DND-41 (cell line): ENCODE results near the gene CPNE1.
"Not testable (repeated sequence)": the region's sequence is repeated elsewhere in the genome, so short reads cannot be mapped to it uniquely, and the experiment has no call there.

ENCODE experiments used
- ATAC-seq: fragments of 200-7000 bp; cut with Tn5 transposase; 3 replicates; pipeline ENCODE4 v1.9.1; 2021; ENCODE audit warnings: low read depth; ENCODE audit not compliant: insufficient read depth
- DNase-seq: peaks from one replicate; pipeline ENCODE4 v3.0.0-alpha.2; 2020
- H2AFZ ChIP-seq: 2 replicates; pipeline ENCODE4 v1.6.0; 2012; ENCODE audit warnings: low read depth, low read length
- H3K27ac ChIP-seq: 2 replicates; pipeline ENCODE4 v1.5.1; 2012; ENCODE audit warnings: low read length, inconsistent platforms
- H3K27me3 ChIP-seq: fragments of 200-600 bp; sonication (generic); 2 replicates; pipeline ENCODE4 v1.6.0; 2012; ENCODE audit warnings: low read length, mild to moderate bottlenecking, inconsistent platforms; ENCODE audit not compliant: insufficient read depth, poor library complexity
- H3K36me3 ChIP-seq: 2 replicates; pipeline ENCODE4 v1.5.1; 2012; ENCODE audit warnings: low read length, inconsistent platforms; ENCODE audit not compliant: insufficient read depth
- H3K4me1 ChIP-seq: 2 replicates; pipeline ENCODE4 v1.5.1; 2012; ENCODE audit warnings: mild to moderate bottlenecking, low read length; ENCODE audit not compliant: insufficient read depth
- H3K4me2 ChIP-seq: 2 replicates; pipeline ENCODE4 v1.6.0; 2012; ENCODE audit warnings: mild to moderate bottlenecking, moderate library complexity, low read length, inconsistent platforms; ENCODE audit not compliant: insufficient read depth
- H3K4me3 ChIP-seq, 2 experiments: fragments of 200-600 bp in 1 of 2; shearing (Covaris generic) in 1 of 2; 2 replicates each; pipeline ENCODE4 v1.5.1; 2012 to 2016; ENCODE audit warnings: inconsistent platforms in 2 of 2, low read length in 2 of 2, mild to moderate bottlenecking in 2 of 2, low read depth in 1 of 2, moderate library complexity in 1 of 2
- H3K79me2 ChIP-seq: 2 replicates; pipeline ENCODE4 v1.6.0; 2012; ENCODE audit warnings: low read length, inconsistent platforms; ENCODE audit not compliant: insufficient read depth
- H3K9ac ChIP-seq: 2 replicates; pipeline ENCODE4 v1.6.0; 2012; ENCODE audit warnings: low read depth, mild to moderate bottlenecking, inconsistent platforms, low read length, moderate library complexity
- H3K9me3 ChIP-seq: 2 replicates; pipeline ENCODE4 v1.5.1; 2012; ENCODE audit warnings: low read length, moderate library complexity, mild to moderate bottlenecking, inconsistent platforms; ENCODE audit not compliant: insufficient read depth, severe bottlenecking
- H4K20me1 ChIP-seq: 2 replicates; pipeline ENCODE4 v1.6.0; 2012; ENCODE audit warnings: low read length; ENCODE audit not compliant: insufficient read depth
- CTCF ChIP-seq: IDR thresholded peaks from 2 replicates; pipeline ENCODE4 v1.5.1; 2012; ENCODE audit warnings: borderline replicate concordance, low read length, moderate library complexity, mild to moderate bottlenecking; ENCODE audit not compliant: poor library complexity, severe bottlenecking; ENCODE audit errors: extremely low read depth
- EZH2 ChIP-seq: IDR thresholded peaks from 3 replicates; pipeline ENCODE4 v1.6.1; 2012; ENCODE audit warnings: borderline replicate concordance, low read depth, mild to moderate bottlenecking, moderate library complexity, low read length, inconsistent platforms; ENCODE audit not compliant: severe bottlenecking

Gene CPNE1

DNA sequence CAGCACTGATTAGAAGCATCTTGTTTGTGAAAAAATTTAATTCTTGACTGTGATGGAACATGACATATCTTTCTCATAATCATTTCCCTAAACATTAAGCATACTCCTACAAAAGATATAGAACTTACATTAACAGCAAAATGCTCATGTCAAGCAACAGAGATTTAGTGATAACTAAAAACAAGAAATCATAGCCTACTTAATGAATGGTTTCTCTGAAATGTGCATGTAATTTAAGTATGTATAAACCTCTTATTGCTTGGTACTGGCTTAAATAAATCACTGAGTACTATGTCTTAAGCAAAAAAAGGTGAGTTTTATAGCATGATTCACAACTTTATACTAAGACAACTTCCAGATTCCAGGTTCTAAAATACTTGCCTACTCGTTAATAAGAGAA lies 43.8 kb upstream of the CPNE1 start:
- no peak overlapping the region for H2AFZ ChIP-seq
- H3K27me3 ChIP-seq = no peaks in the 10 kb centered on the region
- H3K36me3 ChIP-seq = peaks cover 99% of the 10 kb centered on the region
- H3K4me1 ChIP-seq = 0 out of 2 replicates have a peak, but pooled peaks cover 3% of the 10 kb centered on the region
- no peak overlapping the region for H3K4me3 ChIP-seq
- no peak overlapping the region for H3K27ac ChIP-seq
- peaks cover 87% of the 10 kb centered on the region for H3K79me2 ChIP-seq
- TF ChIP-seq CTCF (no peak), EZH2 (no peak)
- H4K20me1 ChIP-seq = peaks cover 75% of the 10 kb centered on the region
- ATAC-seq (no peak), DNase-seq (no peak)
- H3K4me2 ChIP-seq = no peak overlapping the region
- H3K9ac ChIP-seq = no peak overlapping the region
- H3K9me3 ChIP-seq = no peaks in the 10 kb centered on the region

DNA sequence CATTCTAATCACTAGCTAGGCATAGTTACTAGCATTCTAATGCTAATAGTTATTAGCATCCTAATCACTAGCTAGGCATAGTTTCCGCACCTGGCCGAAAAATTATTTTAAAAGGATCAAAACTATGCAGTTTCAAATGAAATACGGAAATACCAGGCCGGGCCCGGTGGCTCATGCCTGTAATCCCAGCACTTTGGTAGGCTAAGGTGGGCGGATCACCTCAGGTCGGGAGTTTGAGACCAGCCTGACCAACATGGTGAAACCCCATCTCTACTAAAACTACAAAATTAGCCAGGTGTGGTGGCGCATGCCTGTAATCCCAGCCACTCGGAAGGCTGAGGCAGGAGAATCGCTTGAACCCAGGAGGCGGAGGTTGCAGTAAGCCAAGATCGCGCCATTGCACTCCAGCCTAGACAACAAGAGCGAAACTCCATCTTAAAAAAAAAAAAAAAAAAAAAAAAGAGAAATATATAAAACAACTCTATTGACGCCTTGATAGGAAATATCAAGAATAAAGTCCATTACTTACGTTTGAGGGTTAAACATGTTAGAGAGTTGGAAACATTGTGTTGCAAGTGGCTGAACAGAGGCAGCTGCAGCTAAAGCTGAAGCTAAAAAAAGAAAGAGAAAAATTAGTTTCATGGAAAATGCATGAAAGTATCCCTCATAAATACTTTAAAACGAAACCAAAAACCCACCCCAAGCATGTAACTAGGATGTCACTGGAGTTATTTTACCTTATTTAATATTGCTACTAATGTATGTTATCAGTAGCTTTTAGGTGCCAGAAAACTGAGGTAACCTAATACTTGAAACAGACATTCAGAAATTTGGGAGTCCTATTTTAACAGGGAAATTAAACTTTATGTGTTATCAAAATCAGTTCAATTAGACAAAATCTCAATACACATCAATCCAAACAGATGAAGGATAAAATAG lies 42.2 kb upstream of the CPNE1 start:
- H3K9ac ChIP-seq, H3K9me3 ChIP-seq, H3K4me3 ChIP-seq, H2AFZ ChIP-seq, H3K4me2 ChIP-seq, H3K27me3 ChIP-seq, ATAC-seq, H3K27ac ChIP-seq, DNase-seq: not testable (repeated sequence)
- peaks cover 76% of the 10 kb centered on the region for H3K79me2 ChIP-seq
- H3K36me3 ChIP-seq = peaks cover 99% of the 10 kb centered on the region
- H4K20me1 ChIP-seq = peaks cover 70% of the 10 kb centered on the region
- H3K4me1 ChIP-seq = peaks cover 12% of the 10 kb centered on the region; the same call in 1 of the 2 replicates

GRCh38 chr20:35705894-35706293 lies 41.2 kb upstream of the CPNE1 start:
- not testable (repeated sequence) for H3K27me3 ChIP-seq, H3K27ac ChIP-seq, H3K4me3 ChIP-seq, H3K9ac ChIP-seq, H2AFZ ChIP-seq, ATAC-seq, H3K4me2 ChIP-seq, H3K9me3 ChIP-seq, DNase-seq
- peaks cover 98% of the 10 kb centered on the region for H3K36me3 ChIP-seq
- peaks cover 63% of the 10 kb centered on the region for H4K20me1 ChIP-seq
- H3K79me2 ChIP-seq = peaks cover 71% of the 10 kb centered on the region
- peaks cover 20% of the 10 kb centered on the region for H3K4me1 ChIP-seq

DNA sequence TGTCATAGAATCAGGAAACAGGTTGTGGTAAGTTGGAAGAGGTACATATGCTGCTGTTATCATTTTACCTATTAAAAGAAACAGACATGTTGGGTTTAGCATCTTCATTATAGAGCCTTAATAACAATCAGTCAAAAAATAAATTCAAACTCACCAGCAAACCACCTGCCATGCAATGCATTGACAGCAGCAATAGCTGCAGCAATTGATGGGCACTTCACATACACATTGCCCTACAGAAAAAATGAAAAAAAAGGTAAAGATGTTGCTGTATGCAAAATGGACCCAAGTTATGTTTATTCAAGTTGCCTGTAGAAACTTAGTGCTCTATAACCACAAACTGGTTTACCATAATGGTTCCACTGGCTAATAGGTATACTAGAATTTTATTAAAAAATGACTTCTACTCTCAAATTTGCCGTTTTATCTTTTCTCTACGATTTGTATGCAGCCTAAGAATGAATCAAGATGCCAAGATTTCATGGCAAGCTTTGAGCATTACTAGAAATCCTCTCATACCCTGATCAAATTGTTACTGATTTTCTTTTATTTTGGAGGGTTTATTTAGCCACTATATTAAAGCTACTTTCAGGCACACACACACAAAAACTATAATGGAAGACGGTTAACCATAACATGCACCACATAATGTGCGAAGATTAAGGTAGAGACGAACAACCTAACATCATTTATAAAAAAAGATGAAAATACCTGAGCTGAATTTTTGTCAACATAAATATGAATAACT lies 40.0 kb upstream of the CPNE1 start:
- no peak overlapping the region for H2AFZ ChIP-seq
- H3K79me2 ChIP-seq = peaks cover 69% of the 10 kb centered on the region
- no peaks in the 10 kb centered on the region for H3K27me3 ChIP-seq
- H3K27ac ChIP-seq = no peak overlapping the region
- H3K4me1 ChIP-seq = peaks cover 30% of the 10 kb centered on the region
- no peak overlapping the region for H3K4me2 ChIP-seq
- no peak overlapping the region for H3K9ac ChIP-seq
- no peak for ATAC-seq
- no peak for DNase-seq
- no peaks in the 10 kb centered on the region for H3K9me3 ChIP-seq
- TF ChIP-seq CTCF (no peak), EZH2 (no peak)
- no peak overlapping the region for H3K4me3 ChIP-seq
- H3K36me3 ChIP-seq = peaks cover 86% of the 10 kb centered on the region
- peaks cover 55% of the 10 kb centered on the region for H4K20me1 ChIP-seq
